Gastroesophageal sphincter (tissue), 3 donors: ENCODE measurements around the gene REL.

Source experiments
- CTCF ChIP-seq, 4 experiments: fragments of 200-600 bp in 2 of 4; fragments of 450-650 bp in 2 of 4; sonication (generic) in 1 of 4; IDR thresholded peaks; one replicate each; pipeline ENCODE4 v1.5.1; 2017 to 2019; ENCODE audit warnings: antibody characterized with exemption in 4 of 4, mild to moderate bottlenecking in 2 of 4, moderate library complexity in 2 of 4
- EP300 ChIP-seq: sonication (generic); formaldehyde crosslinking; IDR thresholded peaks from one replicate; pipeline ENCODE4 v1.6.1; 2017; ENCODE audit warnings: antibody characterized with exemption, mild to moderate bottlenecking
- POLR2A ChIP-seq, 2 donors: fragments of 450-650 bp; IDR thresholded peaks; one replicate each; pipeline ENCODE4 v1.6.1; 2017; ENCODE audit warnings: antibody characterized with exemption in 2 of 2, mild to moderate bottlenecking in 2 of 2, moderate library complexity in 1 of 2
- POLR2AphosphoS5 ChIP-seq: sonication (generic); formaldehyde crosslinking; IDR thresholded peaks from one replicate; pipeline ENCODE4 v1.6.1; 2017; ENCODE audit warnings: antibody characterized with exemption

- TF ChIP-seq POLR2A (IDR thresholded peaks at IDR 0.05): no peak
- TF ChIP-seq POLR2AphosphoS5: no peak
- no peak for TF ChIP-seq CTCF (IDR thresholded peaks at IDR 0.05)
- TF ChIP-seq EP300: no peak
These were observed 26.0 kb downstream of the REL start for GRCh38 chr2:60907329-60907728.
